Measurements from ENCODE around the gene HAGH.

The HAGH gene

GRCh38 chr16:1780677-1781072 is 46.0 kb downstream of the HAGH start:
- FAIRE-seq (no peak), DNase-seq (ENCODE audit: insufficient read length, low spot score) (no peak)
- TF ChIP-seq CTCF (IDR thresholded peaks at IDR 0.05; ENCODE audit: insufficient read depth, missing control alignments) = no peak

GRCh38 chr16:1779741-1780676 is 46.6 kb downstream of the HAGH start:
- DNase-seq (ENCODE audit: insufficient read length, low spot score) = no peak
- no peak for TF ChIP-seq CTCF (IDR thresholded peaks at IDR 0.05; ENCODE audit: insufficient read depth, missing control alignments)
- FAIRE-seq = no peak

GRCh38 chr16:1779234-1779701 is 47.4 kb downstream of the HAGH start:
- TF ChIP-seq CTCF (IDR thresholded peaks at IDR 0.05; ENCODE audit: insufficient read depth, missing control alignments) = no peak
- FAIRE-seq (no peak), DNase-seq (ENCODE audit: insufficient read length, low spot score) (no peak)

- TF ChIP-seq CTCF (IDR thresholded peaks at IDR 0.05; ENCODE audit: insufficient read depth, missing control alignments) = no peak
- DNase-seq (ENCODE audit: insufficient read length, low spot score) (no peak), FAIRE-seq (no peak)
Measured at GRCh38 chr16:1778200-1779179, 48.1 kb downstream of the HAGH start.

GRCh38 chr16:1777375-1778199 is 49.0 kb downstream of the HAGH start:
- no peak for FAIRE-seq
- no peak for DNase-seq (ENCODE audit: insufficient read length, low spot score)
- TF ChIP-seq CTCF (IDR thresholded peaks at IDR 0.05; ENCODE audit: insufficient read depth, missing control alignments) = no peak

GRCh38 chr16:1776991-1777374 is 49.6 kb downstream of the HAGH start:
- FAIRE-seq = no peak
- TF ChIP-seq CTCF (IDR thresholded peaks at IDR 0.05; ENCODE audit: insufficient read depth, missing control alignments) = no peak
- no peak for DNase-seq (ENCODE audit: insufficient read length, low spot score)

Measured in D721Med (cell line).